ENCODE results near the gene SDE2.
"Not testable (repeated sequence)": the region's sequence is repeated elsewhere in the genome, so short reads cannot be mapped to it uniquely, and the experiment has no call there.

SDE2 gene

GRCh38 chr1:225973158-225973557 lies 26.0 kb downstream of the SDE2 start:
- DNase-seq: no peak

DNA sequence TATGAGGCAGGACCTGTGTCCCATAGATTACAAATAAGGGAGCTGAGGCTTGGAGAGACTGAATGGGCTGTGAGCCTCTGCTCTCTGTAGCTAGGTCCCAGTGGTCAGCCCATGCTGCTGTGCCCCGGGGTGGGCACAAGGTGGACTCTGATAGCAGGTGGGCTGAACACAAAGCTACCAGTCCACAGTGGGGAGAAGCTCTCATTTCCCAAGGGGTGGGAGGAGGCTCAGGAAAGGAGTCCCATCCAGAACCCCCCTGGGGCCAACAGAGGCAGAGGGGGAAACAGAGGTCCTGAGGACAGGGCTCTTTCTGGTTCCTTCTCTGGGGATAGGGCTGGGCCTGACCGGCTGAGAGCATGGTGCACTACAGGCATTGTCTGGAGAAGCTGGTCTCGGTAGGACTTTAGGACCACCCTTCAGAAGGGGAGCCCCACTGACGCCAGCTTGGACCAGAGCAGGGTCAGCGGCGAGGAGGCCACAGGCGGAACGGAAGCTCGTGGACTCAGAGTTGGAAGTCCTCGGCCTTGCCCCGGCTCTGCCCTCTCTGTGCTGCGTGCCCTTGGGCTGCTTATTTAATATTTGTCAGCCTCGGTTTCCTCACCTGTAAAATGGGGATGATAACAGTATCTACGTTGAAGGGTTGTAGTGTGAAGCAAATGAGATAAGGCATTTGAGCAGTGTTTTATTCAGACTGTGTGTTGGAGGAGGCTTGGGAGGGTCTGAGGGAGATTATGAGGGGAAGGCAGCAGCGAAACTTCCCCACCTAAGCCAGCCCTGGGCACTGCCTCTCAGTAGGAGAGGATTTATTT lies 26.6 kb downstream of the SDE2 start:
- DNase-seq: no peak

- DNase-seq: not testable (repeated sequence)
Observed at GRCh38 chr1:225970592-225971157, 28.5 kb downstream of the SDE2 start.

DNA sequence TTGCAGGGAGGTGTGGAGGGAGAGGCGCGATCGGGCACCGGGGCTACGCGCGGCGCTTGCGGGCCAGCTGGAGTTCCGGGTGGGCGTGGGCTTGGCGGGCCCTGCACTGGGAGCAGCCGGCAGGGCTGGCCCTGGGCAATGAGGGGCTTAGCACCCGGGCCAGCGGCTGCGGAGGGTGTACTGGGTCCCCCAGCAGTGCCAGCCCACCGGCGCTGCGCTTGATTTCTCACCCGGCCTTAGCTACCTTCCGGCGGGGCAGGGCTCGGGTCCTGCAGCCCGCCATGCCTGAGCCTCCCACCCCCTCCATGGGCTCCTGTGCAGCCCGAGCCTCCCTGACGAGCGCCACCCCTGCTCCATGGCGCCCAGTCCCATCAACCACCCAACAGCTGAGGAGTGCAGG lies 29.4 kb downstream of the SDE2 start:
- not testable (repeated sequence) for DNase-seq

- no peak for DNase-seq
Observed at GRCh38 chr1:225965231-225965630, 33.9 kb downstream of the SDE2 start.

GRCh38 chr1:225963735-225964530 lies 35.2 kb downstream of the SDE2 start:
- no peak for DNase-seq

- peak; percentile 68 for DNase-seq
Observed at GRCh38 chr1:225962440-225962975, 36.6 kb downstream of the SDE2 start.

DNA sequence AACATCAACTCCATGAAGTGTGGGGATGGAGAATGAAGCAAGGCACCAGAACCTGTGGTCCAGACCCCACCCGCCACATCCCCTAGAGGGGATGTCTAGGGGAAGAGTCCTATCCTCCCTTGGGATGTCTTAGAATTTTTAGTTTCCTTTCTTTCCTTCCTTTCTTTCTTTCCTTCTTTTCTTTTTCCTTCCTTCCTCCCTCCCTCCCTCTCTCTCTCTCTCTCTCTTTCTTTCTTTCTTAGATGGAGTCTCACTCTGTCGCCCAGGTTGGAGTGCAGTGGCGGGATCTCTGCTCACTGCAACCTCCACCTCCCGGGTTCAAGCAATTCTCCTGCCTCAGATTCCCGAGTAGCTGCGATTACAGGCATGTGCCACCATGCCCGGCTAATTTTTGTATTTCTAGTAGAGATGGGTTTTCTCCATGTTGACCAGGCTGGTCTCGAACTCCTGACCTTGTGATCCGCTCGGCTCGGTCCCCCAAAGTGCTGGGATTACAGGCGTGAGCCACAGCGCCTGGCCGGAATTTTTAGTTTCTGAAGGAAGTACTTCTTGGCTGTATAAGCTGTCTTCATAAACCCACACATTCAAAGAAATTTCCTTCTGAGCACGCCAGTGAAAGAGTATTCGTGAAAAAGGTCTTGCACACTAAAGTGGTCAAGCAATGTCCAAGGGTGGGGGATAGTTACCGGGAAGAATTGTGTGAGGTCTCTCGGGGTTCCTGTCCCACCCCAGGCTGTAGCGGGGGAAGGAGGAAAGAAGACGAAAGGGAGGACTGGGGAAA lies 37.3 kb downstream of the SDE2 start:
- no peak for DNase-seq

DNA sequence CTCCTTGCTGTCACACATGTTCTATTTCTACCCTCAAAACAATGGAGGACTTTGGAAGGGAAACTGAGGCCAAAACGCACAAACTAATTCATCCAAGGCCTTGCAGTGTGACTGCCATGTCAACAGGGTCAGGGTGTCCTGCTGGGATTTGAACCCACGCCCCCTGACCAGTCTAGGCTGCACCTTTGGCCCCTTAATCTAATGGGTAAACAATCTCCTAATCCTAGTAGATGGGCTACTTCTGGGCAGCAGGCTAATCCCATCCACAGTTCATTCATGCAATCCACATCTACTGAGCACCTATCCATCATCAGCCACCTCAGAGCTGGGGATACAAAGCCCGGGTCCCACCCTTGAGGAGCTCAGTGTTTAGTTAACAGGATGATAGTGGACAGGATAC lies 41.1 kb downstream of the SDE2 start:
- DNase-seq: no peak

DNA sequence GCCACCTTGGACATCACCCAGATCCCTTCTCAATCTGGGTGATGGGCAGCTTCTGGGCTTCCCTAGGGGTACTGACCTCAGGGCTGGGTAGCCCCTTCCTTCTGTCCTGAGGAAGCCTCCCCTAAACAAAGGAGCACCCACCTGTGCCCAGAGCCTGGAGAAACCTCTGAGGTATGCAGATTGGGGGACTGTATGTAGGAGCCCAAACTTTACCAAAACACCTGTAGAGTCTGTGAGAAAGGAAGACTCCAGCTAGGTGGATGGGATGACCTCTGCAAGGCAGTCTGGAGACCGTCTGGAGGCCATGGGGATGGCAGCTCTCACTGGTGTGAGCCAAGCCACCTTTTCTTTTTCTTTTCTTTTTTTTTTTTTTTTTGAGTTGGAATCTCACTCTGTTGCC lies 44.4 kb downstream of the SDE2 start:
- no peak for DNase-seq

GRCh38 chr1:225953315-225953714 lies 45.8 kb downstream of the SDE2 start:
- no peak for DNase-seq

- no peak for DNase-seq
Observed at GRCh38 chr1:225950905-225951497, 48.1 kb downstream of the SDE2 start.

- DNase-seq: no peak
Observed at GRCh38 chr1:225949041-225949440, 50.1 kb downstream of the SDE2 start.

GRCh38 chr1:225946803-225947202 lies 52.3 kb downstream of the SDE2 start:
- DNase-seq: no peak

DNA sequence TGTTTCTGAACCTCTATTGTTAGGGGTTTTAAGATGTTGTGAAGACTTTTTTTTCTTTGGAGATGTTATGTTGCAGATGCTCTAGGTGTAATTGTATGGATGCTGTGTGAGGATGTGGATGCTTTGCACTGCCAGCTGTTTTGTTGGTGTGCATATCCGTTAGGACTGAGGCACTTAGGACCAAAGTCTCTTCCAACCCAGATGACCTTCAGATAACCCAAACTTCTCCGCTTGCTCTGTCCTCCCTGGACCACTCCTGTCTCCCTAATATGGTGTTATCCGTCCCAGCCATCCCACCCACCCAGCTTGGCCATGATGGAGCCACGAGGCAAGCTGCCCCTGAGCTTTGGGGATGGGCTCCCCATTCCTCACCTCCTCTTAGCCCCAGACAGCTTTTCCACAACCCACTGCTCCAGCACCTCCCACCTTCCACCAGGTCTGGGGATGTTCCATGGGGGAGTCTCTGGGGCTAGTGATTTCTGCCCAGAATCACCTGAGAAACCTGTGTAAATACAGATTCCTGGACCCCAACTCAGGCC lies 53.0 kb downstream of the SDE2 start:
- no peak for DNase-seq

- no peak for DNase-seq
Observed at GRCh38 chr1:225945564-225945963, 53.6 kb downstream of the SDE2 start.

DNA sequence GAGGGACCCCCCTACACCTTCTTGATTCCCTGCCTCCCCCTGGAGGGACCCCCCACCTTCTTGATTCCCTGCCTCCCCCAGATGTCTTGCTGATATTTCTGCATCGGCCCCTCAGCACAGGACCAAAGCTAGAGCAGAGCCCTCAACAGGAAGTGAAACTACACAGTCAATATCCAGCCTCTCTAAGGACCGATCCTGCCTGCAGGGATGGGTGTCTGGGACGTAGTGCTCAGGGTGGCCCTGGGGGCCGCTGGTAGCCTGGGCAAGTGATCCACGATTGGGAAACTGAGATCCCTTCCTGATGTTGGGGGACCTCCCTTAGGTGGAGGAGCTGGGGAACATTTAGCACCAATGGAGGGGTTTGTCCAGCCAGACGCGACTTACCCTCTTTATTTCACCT lies 54.2 kb downstream of the SDE2 start:
- no peak for DNase-seq

GRCh38 chr1:225944387-225944786 lies 54.8 kb downstream of the SDE2 start:
- no peak for DNase-seq

DNA sequence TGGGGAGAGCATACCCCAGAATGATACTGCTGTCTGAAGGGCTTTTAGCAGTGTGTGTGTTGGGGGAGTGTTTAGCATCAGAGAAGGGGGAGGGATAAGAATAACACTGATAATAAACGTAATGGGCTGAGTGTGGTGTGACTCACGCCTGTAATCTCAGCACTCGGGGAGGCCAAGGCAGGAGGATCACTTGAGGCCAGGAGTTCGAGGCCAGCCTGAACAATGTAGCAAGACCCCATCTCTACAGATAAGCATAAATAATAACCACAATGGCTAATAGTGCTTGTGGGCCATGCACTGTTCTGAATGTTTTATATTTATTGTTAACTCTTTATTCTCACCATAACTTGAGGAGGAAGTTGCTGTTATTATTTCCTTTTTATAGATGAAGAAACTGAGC lies 55.6 kb downstream of the SDE2 start:
- DNase-seq: no peak

GRCh38 chr1:225942574-225942973 lies 56.6 kb downstream of the SDE2 start:
- no peak for DNase-seq

DNA sequence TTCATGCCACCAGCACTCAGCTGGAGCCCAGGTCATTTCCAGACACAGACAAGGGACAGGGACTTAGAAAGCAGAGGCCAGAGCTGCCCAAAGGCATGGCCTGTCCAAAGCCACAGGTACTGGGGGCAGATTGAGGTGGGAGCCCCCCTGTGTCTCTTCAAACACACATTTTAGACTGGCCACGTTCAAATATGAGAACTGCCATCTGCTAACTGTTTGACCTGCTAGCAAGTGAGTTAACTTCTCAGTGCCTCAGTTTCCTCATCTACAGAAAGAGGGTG lies 57.3 kb downstream of the SDE2 start:
- no peak for DNase-seq

- DNase-seq: no peak
Observed at GRCh38 chr1:225941187-225941941, 57.8 kb downstream of the SDE2 start, which contains the start of gene LEFTY2. LEFTY2 (minus strand) TSS chr1:225941220; CDS start chr1:225941140, 80 bp downstream.
